ENCODE results near the gene COL27A1.

COL27A1 gene

DNA sequence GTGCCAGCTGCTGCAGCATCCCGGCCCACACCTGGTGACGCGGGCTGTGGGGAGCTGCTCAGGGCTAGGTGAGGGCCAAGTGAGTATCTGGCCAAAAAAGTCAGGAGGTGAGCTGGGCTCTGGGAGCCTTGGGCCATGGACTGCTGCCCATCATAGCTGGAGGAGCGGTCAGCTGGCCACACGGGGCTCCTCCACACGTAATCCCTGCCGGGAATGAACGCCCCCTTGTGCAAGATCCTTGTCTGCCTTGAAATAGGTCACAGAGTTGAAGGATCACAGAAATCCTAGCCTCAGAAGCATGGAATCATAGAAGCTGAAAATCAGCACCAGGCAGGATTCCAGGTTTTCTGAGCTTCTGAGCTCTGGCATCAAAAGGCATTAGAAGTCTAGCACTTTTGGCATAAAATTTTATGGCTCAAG is 16.8 kb upstream of the COL27A1 start:
- Histone ChIP-seq H4K20me1 (ENCODE audit: insufficient read depth, low read length) (no peaks in the 10 kb centered on the region), H3K9me3 (ENCODE audit: low read length) (no peaks in the 10 kb centered on the region), H3K27me3 (ENCODE audit: insufficient read depth, low read length) (0 out of 2 replicates have a peak, but pooled peaks cover 9% of the 10 kb centered on the region), H3K79me2 (ENCODE audit: insufficient read depth, low read length) (no peaks in the 10 kb centered on the region), H3K4me3 (ENCODE audit: low read depth, low read length, poor library complexity, severe bottlenecking) (no peak overlapping the region), H2AFZ (ENCODE audit: low read length) (no peak overlapping the region), H3K4me2 (ENCODE audit: low read length) (no peak overlapping the region), H3K36me3 (ENCODE audit: insufficient read depth, low read length) (no peaks in the 10 kb centered on the region), H3K27ac (ENCODE audit: low read depth, low read length, poor library complexity, severe bottlenecking) (no peak overlapping the region), H3K4me1 (ENCODE audit: insufficient read depth, low read length, severe bottlenecking) (no peaks in the 10 kb centered on the region), H3K9ac (ENCODE audit: low read length) (no peak overlapping the region), H3K9me2 (ENCODE audit: low read depth, low read length) (no peaks in the 10 kb centered on the region), H3F3A (ENCODE audit: insufficient read depth, low read length) (no peaks in the 10 kb centered on the region)
- no peak for TF ChIP-seq EZH2 (IDR thresholded peaks at IDR 0.05; ENCODE audit: borderline replicate concordance, low read length)
- TF ChIP-seq, protein P1, sequence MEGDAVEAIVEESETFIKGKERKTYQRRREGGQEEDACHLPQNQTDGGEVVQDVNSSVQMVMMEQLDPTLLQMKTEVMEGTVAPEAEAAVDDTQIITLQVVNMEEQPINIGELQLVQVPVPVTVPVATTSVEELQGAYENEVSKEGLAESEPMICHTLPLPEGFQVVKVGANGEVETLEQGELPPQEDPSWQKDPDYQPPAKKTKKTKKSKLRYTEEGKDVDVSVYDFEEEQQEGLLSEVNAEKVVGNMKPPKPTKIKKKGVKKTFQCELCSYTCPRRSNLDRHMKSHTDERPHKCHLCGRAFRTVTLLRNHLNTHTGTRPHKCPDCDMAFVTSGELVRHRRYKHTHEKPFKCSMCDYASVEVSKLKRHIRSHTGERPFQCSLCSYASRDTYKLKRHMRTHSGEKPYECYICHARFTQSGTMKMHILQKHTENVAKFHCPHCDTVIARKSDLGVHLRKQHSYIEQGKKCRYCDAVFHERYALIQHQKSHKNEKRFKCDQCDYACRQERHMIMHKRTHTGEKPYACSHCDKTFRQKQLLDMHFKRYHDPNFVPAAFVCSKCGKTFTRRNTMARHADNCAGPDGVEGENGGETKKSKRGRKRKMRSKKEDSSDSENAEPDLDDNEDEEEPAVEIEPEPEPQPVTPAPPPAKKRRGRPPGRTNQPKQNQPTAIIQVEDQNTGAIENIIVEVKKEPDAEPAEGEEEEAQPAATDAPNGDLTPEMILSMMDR (IDR thresholded peaks at IDR 0.05; ENCODE audit: low read length) = no peak

- H3K9me3 ChIP-seq (ENCODE audit: low read length) = no peaks in the 10 kb centered on the region
- no peak overlapping the region for H2AFZ ChIP-seq (ENCODE audit: low read length)
- H3K79me2 ChIP-seq (ENCODE audit: insufficient read depth, low read length) = no peaks in the 10 kb centered on the region
- H3F3A ChIP-seq (ENCODE audit: insufficient read depth, low read length) = no peaks in the 10 kb centered on the region
- H3K36me3 ChIP-seq (ENCODE audit: insufficient read depth, low read length) = no peaks in the 10 kb centered on the region
- no peaks in the 10 kb centered on the region for H3K4me1 ChIP-seq (ENCODE audit: insufficient read depth, low read length, severe bottlenecking)
- H4K20me1 ChIP-seq (ENCODE audit: insufficient read depth, low read length) = no peaks in the 10 kb centered on the region
- no peak overlapping the region for H3K4me3 ChIP-seq (ENCODE audit: low read depth, low read length, poor library complexity, severe bottlenecking)
- H3K4me2 ChIP-seq (ENCODE audit: low read length) = no peak overlapping the region
- TF ChIP-seq EZH2 (IDR thresholded peaks at IDR 0.05; ENCODE audit: borderline replicate concordance, low read length) = no peak
- TF ChIP-seq, protein P1 (IDR thresholded peaks at IDR 0.05; ENCODE audit: low read length) = no peak
- 0 out of 2 replicates have a peak, but pooled peaks cover 7% of the 10 kb centered on the region for H3K27me3 ChIP-seq (ENCODE audit: insufficient read depth, low read length)
- H3K9me2 ChIP-seq (ENCODE audit: low read depth, low read length) = no peaks in the 10 kb centered on the region
- no peak overlapping the region for H3K9ac ChIP-seq (ENCODE audit: low read length)
- H3K27ac ChIP-seq (ENCODE audit: low read depth, low read length, poor library complexity, severe bottlenecking) = no peak overlapping the region
These were observed 16.3 kb upstream of the COL27A1 start for GRCh38 chr9:114139071-114139470.

GRCh38 chr9:114140401-114140800 is 14.9 kb upstream of the COL27A1 start:
- Histone ChIP-seq H3K9ac (ENCODE audit: low read length) (no peak overlapping the region), H3K79me2 (ENCODE audit: insufficient read depth, low read length) (no peaks in the 10 kb centered on the region), H3K4me3 (ENCODE audit: low read depth, low read length, poor library complexity, severe bottlenecking) (no peak overlapping the region), H3F3A (ENCODE audit: insufficient read depth, low read length) (no peaks in the 10 kb centered on the region), H3K4me2 (ENCODE audit: low read length) (no peak overlapping the region), H3K9me2 (ENCODE audit: low read depth, low read length) (no peaks in the 10 kb centered on the region), H3K27me3 (ENCODE audit: insufficient read depth, low read length) (0 out of 2 replicates have a peak, but pooled peaks cover 7% of the 10 kb centered on the region), H3K27ac (ENCODE audit: low read depth, low read length, poor library complexity, severe bottlenecking) (no peak overlapping the region), H2AFZ (ENCODE audit: low read length) (no peak overlapping the region), H3K9me3 (ENCODE audit: low read length) (no peaks in the 10 kb centered on the region), H4K20me1 (ENCODE audit: insufficient read depth, low read length) (no peaks in the 10 kb centered on the region), H3K4me1 (ENCODE audit: insufficient read depth, low read length, severe bottlenecking) (no peaks in the 10 kb centered on the region), H3K36me3 (ENCODE audit: insufficient read depth, low read length) (no peaks in the 10 kb centered on the region)
- TF ChIP-seq EZH2 (IDR thresholded peaks at IDR 0.05; ENCODE audit: borderline replicate concordance, low read length) = no peak
- TF ChIP-seq, protein P1 (IDR thresholded peaks at IDR 0.05; ENCODE audit: low read length) = no peak

Data from OCI-LY1 (cell line).